H1 (cell line): ENCODE measurements around the gene GRID1. TPM values are rescaled to one million over a fixed set of nuclear protein-coding genes. Genes with fewer than 3 reads are reported as not detected.

Experiments
- CTBP2 ChIP-seq: IDR thresholded peaks from 2 replicates; pipeline ENCODE4 v1.7.0; 2011; ENCODE audit warnings: borderline replicate concordance, mild to moderate bottlenecking, moderate library complexity, mixed read lengths, low read length; ENCODE audit not compliant: insufficient read depth, insufficient read length
- FOSL1 ChIP-seq: IDR thresholded peaks from 2 replicates; pipeline ENCODE4 v1.6.1; 2011; ENCODE audit warnings: mild to moderate bottlenecking, low read depth, low read length, moderate library complexity; ENCODE audit not compliant: insufficient read depth
- SUZ12 ChIP-seq: fragments of 200-600 bp; sonication (generic); IDR thresholded peaks from 2 replicates; pipeline ENCODE4 v1.6.1; 2012; ENCODE audit warnings: mild to moderate bottlenecking, inconsistent platforms, low read length, moderate library complexity, mixed read lengths
- polyA plus RNA-seq, 7 experiments: library from polyadenylated mRNA; depleted of rRNA in 3 of 7; stranded (reverse) in 5 of 7; unstranded in 2 of 7; fragments of >200 nt in 5 of 7; fragments of 200-250 nt in 2 of 7; gene quantifications; 1 replicate in 5 of 7; 2 replicates in 1 of 7; 4 replicates in 1 of 7; pipeline versions ENCODE4 v1.2.1 to v1.2.3, GENCODE V29; 2011 to 2013; ENCODE audit warnings: missing spikeins in 2 of 7, mixed read lengths in 2 of 7
- total RNA-seq: library from RNA; stranded (reverse); fragmentation: NEBNext Ultra II Directional; extraction: Animal tissue kit (Norgen Biotek cat#: 25700); gene quantifications from 2 replicates; pipeline ENCODE4 v1.2.1, GENCODE V29; 2021

Gene GRID1
- total and polyA plus RNA-seq, 2 of the 8 experiments (the other 6 are each of a cell fraction or from before 2014, with no cell fraction given) = 0.22 to 0.30 TPM

GRCh38 chr10:85971494-85971893 lies 395.1 kb downstream of the GRID1 start (continued):
- TF ChIP-seq SUZ12 (no peak), FOSL1 (no peak), CTBP2 (no peak)
- TF ChIP-seq, all 59 proteins: peak for 0
